ENCODE data around the gene ZC3H12C. TPM values are rescaled to one million over a fixed set of nuclear protein-coding genes. Genes with fewer than 3 reads are reported as not detected.

The ZC3H12C gene
- total RNA-seq, 2 donors from 2014 or later, result 9.2 to 18.8 TPM

- DNase-seq, result no peak
- H3K9ac ChIP-seq (ENCODE audit: low read depth in 2 of 2, low read length in 2 of 2), result peak overlapping the region; percentile 80 to 95
- H3K36me3 ChIP-seq, result no peaks in the 10 kb centered on the region
- peak overlapping the region; percentile 62 for H3K4me3 ChIP-seq
- peak overlapping the region; percentile 93 for H3K27ac ChIP-seq
- no peak for TF ChIP-seq CTCF (IDR thresholded peaks at IDR 0.05)
- no peaks in the 10 kb centered on the region for H3K4me1 ChIP-seq
- no peaks in the 10 kb centered on the region for H3K9me3 ChIP-seq
- no peaks in the 10 kb centered on the region for H3K27me3 ChIP-seq
- intact Hi-C loops (cut with DNase I), result loop anchor here (5.0 kb wide), 1 partner anchor 147 kb away; no protein-coding TSS in a partner anchor
Observed at GRCh38 chr11:110094298-110095285, 1.4 kb downstream of the ZC3H12C start.

GRCh38 chr11:110095554-110095953 is 2.4 kb downstream of the ZC3H12C start:
- no peak for DNase-seq
- Histone ChIP-seq H3K9ac (ENCODE audit: low read depth in 2 of 2, low read length in 2 of 2) (no peak overlapping the region), H3K27ac (no peak overlapping the region), H3K9me3 (no peaks in the 10 kb centered on the region), H3K27me3 (no peaks in the 10 kb centered on the region), H3K36me3 (no peaks in the 10 kb centered on the region), H3K4me3 (no peak overlapping the region), H3K4me1 (no peaks in the 10 kb centered on the region)
- intact Hi-C loops (cut with DNase I), result no loop called here
- TF ChIP-seq CTCF (IDR thresholded peaks at IDR 0.05), result no peak

DNA sequence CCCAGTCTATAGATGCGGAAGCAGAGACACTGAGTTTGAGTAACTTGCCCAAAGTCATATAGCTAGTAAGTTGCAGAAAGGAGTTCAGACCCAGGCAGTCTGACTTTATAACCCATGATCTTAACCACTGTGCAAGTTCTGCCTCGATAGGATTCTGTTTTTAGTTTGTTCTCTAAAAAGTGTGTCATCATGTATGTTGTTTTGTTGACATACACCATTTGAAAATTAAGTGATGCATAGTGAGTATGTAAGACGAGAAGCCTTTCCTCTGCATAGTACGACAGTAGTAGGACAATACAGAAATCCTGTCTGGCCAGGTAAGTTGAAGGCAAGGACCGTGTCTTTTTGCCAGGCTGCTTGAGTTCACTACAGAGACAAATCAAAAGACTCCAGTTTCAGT is 3.3 kb downstream of the ZC3H12C start:
- intact Hi-C loops (cut with DNase I), result no loop called here
- no peak for TF ChIP-seq CTCF (IDR thresholded peaks at IDR 0.05)

DNA sequence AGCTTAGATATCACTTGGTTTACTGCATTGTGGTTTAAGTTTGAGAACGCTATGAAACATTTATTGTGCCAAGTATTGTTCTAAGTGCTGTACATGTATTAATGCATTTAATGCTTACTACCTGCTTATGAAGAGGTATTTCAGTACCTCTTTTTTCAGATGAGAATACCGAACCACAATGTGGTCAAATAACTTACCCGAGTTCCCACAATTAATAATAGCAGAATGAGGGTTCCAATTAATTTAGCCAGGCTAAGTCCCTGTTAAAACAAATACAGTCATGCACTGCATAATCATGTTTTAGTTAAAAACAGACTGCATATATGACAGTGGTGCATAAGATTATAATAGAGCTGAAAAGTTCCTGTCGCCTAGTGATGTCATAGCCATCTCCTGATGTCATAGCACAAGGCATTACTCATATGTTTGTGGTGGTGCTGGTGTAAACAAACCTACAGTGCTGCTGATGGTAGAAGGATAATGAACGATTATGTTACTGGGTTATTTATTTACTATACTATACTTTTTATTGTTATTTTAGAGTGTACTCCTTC is 4.3 kb downstream of the ZC3H12C start:
- intact Hi-C loops (cut with DNase I), result no loop called here
- no peak for DNase-seq
- H3K9ac ChIP-seq (ENCODE audit: low read depth in 2 of 2, low read length in 2 of 2), result no peak overlapping the region
- H3K9me3 ChIP-seq, result no peaks in the 10 kb centered on the region
- H3K4me1 ChIP-seq, result no peaks in the 10 kb centered on the region
- H3K4me3 ChIP-seq, result no peak overlapping the region
- H3K27me3 ChIP-seq, result no peaks in the 10 kb centered on the region
- no peak overlapping the region for H3K27ac ChIP-seq
- no peak for TF ChIP-seq CTCF (IDR thresholded peaks at IDR 0.05)
- H3K36me3 ChIP-seq, result no peaks in the 10 kb centered on the region

More for the DNA sequence above, 3.3 kb downstream of the ZC3H12C start:
- no peaks in the 10 kb centered on the region for H3K4me1 ChIP-seq
- no peak overlapping the region for H3K27ac ChIP-seq
- no peak overlapping the region for H3K9ac ChIP-seq (ENCODE audit: low read depth in 2 of 2, low read length in 2 of 2)
- H3K4me3 ChIP-seq, result no peak overlapping the region
- no peaks in the 10 kb centered on the region for H3K36me3 ChIP-seq
- no peak for DNase-seq
- no peaks in the 10 kb centered on the region for H3K9me3 ChIP-seq
- no peaks in the 10 kb centered on the region for H3K27me3 ChIP-seq

- DNase-seq, result no peak
- H3K4me1 ChIP-seq, result no peaks in the 10 kb centered on the region
- H3K27ac ChIP-seq, result no peak overlapping the region
- H3K27me3 ChIP-seq, result no peaks in the 10 kb centered on the region
- H3K4me3 ChIP-seq, result no peak overlapping the region
- no peaks in the 10 kb centered on the region for H3K36me3 ChIP-seq
- H3K9ac ChIP-seq (ENCODE audit: low read depth in 2 of 2, low read length in 2 of 2), result no peak overlapping the region
- no peaks in the 10 kb centered on the region for H3K9me3 ChIP-seq
- no peak for TF ChIP-seq CTCF (IDR thresholded peaks at IDR 0.05)
- intact Hi-C loops (cut with DNase I), result no loop called here
Observed at GRCh38 chr11:110098645-110099044, 5.5 kb downstream of the ZC3H12C start.
